ENCODE results near the gene VPS9D1.
A peak's percentile ranks its signal among the peaks of the same experiment; 100 is the strongest.

Gene VPS9D1

DNA sequence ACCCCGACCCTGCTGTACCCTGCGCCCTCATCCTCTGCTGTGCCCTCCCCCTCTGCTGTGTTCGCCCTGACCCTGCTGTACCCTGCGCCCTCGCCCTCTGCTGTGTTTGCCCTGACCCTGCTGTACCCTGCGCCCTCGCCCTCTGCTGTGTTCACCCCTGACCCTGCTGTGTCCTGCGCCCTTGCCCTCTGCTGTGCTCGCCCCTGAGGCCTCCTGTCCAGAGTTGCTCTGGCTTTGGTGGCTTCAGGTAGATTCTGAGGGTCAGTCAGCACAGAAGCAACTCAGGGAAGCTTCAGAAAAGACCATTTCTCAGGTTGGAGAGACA, 12.2 kb upstream of the VPS9D1 start:
- no peak for DNase-seq (ENCODE audit: low read depth)

DNA sequence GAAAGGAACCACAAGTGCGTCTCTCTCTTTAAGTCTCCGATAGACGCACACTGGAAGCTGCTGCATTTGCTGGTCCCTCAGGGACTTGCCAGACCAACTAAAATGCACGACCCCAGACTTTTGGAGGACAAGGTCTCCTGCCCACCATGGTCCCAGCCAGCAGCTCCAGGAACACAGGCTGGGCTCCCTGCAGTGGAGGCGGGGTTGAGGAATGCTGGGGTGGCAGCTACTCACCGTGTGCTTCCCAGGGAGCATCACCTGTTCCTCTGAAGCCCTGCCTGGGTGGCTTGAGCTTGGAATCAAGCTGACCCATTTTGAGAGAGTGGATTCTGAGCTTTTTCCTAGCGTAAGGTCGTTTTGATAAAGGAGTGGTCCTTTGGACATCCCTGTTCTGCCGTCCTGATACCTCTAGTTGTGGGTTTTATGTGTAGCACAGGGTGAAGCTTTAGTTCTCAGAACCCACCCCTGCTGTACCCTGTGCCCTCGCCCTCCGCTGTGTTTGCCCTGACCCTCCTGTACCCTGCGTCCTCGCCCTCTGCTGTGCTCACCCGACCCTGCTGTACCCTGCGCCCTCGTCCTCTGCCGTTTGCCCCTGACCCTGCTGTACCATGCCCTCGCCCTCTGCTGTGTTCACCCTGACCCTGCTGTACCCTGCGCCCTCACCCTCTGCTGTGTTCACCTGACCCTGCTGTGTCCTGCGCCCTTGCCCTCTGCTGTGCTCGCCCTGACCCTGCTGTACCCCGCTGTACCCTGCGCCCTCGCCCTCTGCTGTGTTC, 11.6 kb upstream of the VPS9D1 start:
- no peak for DNase-seq (ENCODE audit: low read depth)

DNA sequence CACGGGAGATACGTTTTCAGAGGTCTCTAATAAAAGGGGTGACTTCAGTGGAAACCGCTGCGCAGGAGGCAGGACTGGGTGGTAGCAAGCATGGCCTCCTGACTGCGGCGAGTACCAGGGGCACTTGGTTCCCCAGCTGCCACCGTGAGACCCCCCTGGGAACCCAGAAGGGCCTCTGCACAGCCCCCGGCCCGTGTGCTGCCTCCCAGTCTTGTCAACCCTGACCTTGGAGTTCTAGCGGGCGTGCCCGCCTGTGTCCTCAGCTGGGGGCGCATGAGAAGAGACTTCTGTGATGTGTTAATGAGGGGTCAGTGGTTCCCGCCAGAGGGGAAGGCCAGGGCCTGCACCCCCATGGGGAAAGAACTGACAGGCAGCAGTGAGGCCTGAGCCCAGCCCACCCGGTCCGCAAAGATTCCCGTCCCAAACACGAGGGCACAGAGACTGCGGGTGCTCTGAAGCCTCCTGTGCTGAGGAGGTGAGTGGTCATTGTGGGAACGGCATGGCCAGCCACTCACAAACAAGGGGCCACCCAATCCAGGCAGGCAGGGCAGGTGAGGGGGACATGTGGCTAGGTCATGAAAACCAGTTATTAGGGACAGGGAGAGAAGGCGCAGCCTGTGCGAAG, 10.0 kb upstream of the VPS9D1 start:
- DNase-seq (ENCODE audit: low read depth) = no peak

DNA sequence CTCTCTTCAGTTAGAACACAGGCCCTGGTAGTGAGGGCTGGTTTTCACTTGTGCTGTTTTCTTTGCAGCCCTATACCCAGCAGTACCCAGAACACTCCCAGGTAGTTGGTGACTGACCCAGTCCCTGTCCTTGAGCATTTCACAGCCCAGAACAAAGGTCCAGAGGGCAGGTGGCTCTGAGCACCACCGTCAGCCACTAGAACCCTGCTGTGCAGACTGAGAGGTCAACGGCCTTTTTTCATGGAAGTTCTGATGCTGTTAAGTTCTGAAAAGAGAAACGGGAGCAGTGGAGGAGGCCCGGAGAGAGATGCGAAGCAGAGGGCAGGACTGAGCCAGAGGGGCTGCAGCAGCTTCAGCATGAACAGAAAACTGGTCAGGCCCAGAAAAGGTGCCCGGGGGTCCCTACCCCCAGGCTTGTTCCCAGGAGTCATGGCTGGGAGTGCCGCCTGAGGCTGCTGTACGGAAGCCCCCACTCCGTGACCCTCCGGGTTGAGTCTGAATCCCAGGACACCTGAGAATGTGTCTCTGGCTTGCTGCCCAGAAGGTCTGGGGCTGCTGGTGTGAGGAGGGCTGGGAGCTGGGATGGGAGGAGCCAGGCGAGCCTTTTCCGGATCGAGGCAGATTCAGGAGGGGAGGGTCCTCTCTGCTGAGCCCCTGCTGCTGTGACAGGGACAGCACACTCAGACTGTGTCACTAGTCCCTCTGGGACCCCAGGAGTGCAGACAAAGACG, 9.3 kb upstream of the VPS9D1 start:
- no peak for DNase-seq (ENCODE audit: low read depth)

DNA sequence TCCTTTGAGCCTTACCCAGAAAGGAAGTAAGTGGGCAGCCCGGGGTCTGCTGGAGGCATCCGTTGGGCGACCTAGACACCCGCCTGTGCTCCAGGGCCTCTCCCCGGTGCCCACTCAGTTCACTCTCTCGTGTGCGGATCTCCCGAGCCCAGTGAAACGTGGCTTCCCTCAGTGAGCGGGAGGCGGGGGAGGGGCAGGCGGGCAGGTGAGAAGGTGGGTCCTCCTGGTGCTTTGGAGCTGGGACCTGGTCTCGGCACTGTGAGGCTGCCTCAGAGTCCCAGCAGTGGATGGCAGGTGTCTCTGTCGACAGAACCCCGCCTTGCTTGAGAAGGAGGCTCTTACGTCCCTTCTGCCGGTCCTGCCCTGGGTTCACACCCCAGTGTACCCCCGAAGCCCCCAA, 8.6 kb upstream of the VPS9D1 start:
- no peak for DNase-seq (ENCODE audit: low read depth)

DNA sequence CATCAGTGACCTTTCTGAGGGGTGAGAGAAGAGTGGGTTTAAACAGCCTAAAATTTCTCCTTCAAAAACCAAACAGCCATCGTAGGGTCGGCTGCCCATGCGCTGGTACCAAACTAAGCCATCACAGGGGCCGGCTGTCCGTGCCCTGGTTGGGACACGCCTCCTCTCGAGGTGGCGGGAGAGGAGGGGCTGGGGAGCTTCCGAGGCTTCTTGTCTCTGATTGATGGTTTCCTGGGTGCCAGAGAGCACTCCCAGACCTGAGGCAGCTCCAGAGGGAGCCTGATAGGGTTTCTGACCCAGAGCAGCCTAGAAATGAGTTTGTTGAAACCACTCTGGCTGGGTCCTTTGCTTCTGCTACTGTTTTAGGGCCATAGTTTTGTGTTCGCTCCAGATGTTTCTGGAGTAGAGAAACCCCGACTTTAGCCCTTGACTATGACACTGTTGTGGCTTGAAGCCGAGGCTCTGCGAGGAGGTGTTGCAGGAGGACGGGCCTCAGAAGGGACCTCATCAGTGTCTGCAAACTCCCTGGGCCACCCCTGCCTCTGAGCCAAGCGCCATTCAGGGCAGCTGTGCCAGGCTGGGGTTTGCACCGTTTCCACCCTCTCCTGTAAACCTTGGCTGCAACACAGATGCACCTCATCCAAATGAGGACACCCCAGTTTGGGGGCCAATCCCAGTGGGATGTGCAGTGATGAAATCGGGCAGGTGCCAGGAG, 6.9 kb upstream of the VPS9D1 start:
- no peak for DNase-seq (ENCODE audit: low read depth)

DNA sequence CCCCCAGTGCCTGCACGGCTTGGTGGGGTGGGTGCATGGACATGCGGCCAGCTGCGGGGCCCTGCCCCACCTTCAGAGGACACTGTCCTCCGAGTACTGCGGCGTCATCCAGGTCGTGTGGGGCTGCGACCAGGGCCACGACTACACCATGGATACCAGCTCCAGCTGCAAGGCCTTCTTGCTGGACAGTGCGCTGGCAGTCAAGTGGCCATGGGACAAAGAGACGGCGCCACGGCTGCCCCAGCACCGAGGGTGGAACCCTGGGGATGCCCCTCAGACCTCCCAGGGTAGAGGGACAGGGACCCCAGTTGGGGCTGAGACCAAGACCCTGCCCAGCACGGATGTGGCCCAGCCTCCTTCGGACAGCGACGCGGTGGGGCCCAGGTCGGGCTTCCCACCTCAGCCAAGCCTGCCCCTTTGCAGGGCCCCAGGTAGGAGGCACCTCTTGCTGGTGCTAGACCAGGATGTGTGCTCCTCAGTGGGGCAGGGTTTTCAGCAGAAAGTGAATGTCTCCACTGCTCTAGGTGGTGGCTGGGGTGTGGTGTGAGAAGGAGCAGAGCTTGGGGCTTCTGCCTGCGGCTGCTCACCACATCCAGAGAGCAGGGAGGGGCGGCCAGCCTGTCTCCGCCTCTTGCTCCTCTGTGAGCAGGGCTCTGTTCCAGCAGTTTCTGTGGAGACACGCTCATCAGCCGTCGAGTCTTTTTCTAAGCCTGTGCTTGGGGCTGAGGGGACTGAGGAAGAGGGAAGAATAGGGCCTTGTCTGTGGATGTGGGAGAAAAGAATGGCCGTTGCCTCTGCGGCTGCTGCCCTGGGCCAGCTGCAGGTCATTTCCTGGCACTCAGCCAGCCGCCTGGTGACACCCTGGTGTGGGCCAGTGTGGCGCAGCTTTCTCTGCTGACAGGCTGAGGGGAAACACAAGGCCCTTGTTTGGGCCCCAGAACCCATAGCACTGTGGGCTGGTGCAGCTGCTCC, 2.9 kb upstream of the VPS9D1 start:
- DNase-seq (ENCODE audit: low read depth) = peak; percentile 66

DNA sequence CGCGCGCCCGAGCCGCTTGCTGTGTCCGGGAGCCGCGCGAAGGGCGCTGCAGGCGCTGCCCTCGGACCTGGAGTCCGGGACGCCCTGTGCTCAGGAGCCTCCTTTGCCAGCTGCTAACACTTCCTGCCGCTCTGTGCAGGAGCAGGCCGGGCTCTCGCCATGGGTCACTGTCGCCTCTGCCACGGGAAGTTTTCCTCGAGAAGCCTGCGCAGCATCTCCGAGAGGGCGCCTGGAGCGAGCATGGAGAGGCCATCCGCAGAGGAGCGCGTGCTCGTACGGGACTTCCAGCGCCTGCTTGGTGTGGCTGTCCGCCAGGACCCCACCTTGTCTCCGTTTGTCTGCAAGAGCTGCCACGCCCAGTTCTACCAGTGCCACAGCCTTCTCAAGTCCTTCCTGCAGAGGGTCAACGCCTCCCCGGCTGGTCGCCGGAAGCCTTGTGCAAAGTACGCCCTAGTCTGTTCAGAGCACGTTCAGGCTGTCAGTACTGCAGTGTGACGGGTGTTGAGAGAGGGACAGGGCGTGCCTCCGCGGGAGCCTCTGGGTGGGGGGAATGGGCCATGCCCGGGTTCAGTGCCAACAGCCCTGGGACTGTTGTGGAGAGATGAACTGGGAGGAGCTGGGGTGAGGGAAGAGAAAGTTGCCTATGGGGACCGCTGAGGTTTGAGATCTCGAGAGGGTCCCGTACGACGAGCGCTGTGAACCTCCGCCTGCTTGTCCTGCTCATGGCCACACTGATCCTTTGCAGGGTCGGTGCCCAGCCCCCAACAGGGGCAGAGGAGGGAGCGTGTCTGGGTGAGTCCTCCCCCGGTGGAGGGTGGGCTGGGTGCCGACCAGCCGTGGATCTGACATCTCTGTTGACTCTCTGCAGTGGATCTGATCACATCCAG, 1.9 kb upstream of the VPS9D1 start:
- peak; percentile 60 for DNase-seq (ENCODE audit: low read depth)

DNA sequence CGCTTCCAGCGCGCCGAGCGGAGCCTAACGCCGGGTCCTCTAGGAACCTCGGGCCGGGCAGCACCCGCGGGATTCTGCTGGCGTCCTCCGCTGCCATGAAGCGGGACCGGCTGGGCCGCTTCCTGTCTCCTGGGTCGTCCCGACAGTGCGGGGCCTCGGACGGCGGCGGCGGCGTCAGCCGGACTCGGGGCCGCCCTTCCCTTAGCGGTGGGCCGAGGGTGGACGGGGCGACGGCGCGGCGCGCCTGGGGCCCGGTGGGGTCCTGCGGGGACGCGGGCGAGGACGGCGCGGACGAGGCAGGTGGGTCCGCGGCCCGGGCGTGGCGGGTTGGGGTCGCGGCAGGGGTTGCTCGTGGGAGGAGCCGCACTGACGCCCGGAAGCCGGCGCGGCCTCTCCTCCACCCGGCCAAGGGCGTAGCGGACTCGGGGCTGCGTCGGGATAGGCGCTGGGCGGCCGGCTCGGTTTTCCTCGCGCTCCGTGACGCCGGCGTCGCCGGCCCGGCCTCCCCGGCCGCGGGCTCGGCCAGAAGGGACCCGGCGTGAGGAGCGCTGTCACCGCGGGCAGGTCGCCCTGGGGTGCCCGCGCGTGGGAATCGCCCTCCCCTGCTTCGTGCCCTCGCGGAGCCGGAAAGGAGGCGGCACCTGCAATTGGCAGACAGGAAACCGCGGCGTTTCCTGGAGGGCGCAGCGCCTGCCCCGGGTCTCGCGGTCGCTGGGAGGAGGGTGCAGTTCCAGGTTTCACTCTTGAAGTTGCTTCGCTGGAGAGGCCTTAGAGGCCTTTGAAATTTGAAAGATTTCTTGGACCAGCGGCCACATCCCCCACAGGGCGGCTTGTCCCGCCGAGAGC, 1.1 kb upstream of the VPS9D1 start:
- DNase-seq (ENCODE audit: low read depth) = peak; percentile 80

DNA sequence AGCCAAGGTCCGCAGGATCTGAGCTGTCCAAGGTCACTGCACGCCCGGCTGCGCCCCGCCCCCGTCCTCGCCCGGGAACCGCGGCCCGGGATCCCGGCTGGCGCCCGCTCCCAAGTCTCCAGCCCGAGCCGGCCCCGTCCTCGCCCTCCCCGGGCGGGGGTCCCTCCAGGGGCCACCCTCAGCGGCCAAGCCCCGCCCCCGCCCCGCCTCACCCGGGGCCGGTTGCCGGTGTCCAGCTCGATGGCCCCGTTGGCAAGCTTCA, 216 bp downstream of the VPS9D1 start:
- no peak for DNase-seq (ENCODE audit: low read depth)

DNA sequence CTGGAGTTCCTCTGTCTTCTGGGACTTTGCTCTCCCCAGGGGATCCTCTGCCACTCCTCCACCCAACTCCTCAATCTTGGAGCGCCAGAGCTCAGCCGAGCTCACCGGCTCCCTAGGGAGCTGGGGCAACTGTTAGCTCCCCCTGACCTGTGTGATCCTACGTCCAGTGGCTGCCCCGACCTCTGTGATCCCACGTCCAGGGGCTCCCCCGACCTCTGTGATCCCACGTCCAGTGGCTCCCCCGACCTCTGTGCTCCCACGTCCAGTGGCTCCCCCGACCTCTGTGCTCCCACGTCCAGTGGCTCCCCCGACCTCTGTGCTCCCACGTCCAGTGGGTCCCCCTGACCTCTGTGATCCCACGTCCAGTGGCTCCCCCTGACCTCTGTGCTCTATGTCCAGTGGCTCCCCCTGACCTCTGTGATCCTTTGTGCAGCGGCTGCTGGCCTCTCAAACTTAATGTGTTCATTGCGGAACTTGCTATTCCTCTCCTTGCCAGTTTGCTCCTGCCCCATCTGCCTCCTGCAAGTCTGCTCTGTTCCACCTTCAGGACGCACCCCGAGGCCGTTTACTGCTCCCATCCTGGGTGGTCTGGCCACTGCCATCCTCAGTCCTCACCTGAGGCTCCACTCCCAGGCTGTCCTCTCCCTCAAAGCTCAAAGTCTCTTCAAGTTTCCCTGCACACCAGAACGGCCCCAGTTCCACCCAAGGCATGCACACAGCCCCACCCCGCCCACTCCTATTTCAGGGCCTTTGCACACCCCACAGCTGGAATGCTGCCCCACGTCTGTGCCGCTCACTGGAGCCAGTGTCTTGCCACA, 2.8 kb downstream of the VPS9D1 start:
- no peak for DNase-seq (ENCODE audit: low read depth)

DNA sequence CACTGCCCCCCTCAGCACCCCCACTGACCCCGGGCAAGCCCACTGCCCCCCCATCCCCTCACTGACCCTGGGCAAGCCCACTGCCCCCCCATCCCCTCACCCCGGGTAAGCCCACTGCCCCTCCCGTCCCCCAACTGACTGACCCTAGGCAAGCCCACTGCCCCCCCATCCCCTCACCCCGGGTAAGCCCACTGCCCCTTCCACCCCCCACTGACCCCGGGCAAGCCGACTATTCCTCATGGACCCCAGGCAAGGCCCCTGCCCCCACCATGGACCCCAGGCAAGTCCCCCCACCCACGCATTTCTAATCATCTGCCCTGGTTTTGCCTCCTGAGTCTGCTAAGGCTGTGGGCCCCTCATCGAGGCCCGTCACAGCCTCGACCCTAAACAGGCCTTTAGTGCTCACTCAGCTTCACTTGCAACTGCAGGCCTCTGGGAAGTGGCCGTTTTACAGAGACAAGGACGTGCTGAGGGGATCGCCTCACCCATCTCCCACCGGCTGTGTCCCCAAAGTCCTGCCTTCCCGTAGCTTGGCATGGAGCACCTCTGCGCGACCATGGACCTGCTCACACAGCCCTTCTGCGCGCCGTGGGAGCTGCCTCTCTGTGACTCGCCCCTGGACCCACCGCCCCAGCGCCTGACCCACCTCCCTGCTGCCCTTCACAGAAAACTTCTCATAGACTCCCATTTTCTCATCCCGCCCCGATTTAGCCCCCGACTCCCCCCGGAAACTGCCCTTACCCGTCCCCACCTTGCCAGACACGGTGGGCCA, 3.6 kb downstream of the VPS9D1 start:
- no peak for DNase-seq (ENCODE audit: low read depth)

DNA sequence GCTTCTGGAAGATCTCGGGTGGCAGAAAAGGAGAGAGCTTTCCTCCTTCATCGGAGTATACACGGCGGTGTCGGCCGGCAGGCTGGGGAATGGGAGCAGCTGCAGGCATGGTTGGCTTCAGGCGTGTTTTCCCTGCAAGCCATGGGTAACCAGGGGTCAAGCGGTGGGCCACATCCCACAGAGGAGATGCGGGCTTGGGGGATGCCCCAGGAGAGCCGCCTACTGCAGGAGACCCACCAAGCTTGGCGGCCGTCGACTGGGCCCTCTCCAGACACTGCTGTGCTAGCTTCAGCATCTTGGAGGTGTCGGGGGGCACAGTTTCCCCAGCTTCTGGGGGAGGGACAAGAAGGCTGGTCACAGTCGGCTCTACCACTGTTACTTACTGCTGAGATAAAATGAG, 4.2 kb downstream of the VPS9D1 start:
- no peak for DNase-seq (ENCODE audit: low read depth)

DNA sequence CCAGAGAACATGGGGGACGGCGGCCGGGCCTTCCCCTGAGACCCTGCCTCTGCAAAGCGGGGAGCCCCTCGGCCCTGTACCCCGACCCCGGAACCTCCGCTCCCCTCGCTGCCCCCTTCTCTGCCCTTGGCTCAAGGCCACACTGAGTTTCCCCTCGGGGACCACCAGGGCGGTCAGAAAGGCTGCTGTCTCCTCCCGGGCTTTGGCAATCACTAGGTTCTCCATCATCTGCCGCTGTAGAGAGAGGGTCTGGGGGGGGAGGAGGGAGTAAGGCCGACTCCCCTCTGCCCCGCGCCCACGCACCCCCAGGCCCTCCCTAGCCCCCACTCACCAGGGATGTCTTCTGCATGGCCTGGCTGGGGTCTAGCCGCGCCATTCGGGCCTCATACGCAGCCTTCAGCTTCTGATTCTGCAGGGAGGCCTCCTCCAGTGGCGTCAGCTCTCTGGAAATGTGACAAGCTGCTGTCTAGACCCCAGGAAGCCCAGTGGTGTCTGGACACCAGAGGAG, 8.4 kb downstream of the VPS9D1 start:
- no peak for DNase-seq (ENCODE audit: low read depth)

DNA sequence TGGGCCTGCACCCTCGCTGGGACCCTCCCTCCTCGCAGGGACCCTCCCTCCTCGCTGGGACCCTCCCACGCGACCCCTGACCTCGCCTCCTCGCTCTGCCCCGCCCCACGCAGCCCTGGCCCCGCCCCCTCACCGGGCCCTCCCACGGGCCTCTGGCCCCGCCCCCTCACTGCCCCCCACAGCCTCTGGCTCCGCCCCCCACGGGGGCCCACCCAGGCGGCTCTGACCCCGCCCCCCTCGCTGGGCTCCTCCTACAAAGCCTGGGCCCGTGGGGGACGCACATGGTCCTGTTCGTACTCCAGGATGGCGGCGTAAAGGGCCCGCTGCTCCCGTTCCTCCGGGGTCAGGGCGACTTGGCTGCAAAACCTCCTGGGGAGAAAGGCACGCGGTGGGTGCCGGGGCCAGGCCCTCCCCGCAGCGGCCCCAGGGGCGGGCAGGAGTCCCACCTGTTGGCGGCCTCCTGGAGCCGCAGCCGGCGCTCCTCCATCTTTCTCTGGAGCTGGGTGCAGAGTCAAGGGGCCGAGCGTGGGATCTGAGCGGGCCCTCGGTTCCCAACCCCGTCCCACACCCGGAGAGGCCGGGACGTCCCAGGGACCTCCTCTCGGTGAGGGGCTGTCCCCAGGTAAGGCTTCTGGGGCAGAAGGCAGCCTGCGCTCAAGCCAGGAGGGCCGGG, 9.0 kb downstream of the VPS9D1 start:
- peak; percentile 70 for DNase-seq (ENCODE audit: low read depth)

DNA sequence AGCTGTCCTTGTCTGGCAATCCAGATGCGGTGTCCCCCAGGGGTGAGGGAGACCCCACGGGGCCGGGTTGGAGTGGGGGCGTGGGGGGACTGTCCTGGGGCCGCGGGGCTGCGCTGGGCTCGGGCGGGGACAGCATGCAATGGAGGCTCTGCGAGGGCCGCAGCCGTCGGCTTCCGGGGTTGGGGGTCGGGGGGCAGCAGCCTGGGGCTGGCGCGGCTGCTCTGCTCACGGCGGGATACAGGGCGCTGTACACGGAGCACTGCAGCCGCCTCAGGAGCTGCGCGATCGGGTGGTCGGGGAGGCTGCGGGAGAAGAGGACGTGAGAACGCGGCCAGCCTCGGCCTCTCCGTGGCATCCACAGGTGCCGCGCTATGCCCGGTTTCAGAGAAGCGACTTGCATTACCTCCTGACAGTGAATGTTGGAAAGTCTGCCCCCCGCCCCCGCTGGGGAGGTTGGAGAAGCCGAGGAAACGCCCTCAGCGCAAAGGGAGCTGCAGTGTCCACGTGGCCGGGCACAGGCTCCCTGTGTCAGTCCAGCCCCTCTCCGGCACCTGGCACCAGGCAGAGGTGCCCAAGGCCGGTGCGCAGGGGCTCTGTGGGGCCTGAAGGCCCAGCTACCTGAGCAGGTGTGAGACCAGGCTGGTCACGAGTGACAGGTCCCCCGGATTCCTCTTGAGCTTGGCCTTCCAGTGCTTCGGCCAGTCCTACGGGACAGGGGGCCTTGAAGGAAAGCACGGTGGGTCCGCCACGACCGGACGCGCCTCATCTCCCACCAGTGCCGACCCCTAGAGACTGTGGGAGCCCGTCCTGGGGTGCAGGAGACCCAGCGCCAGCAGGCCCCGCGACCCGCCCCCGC, 9.8 kb downstream of the VPS9D1 start:
- no peak for DNase-seq (ENCODE audit: low read depth)
